ENCODE results near the gene TEX53.

The TEX53 gene

GRCh38 chr9:114695948-114696347 is 38.3 kb upstream of the TEX53 start:
- TF ChIP-seq CTCF (IDR thresholded peaks at IDR 0.05): no peak
- Histone ChIP-seq H3K36me3 (no peaks in the 10 kb centered on the region), H3K4me1 (ENCODE audit: control insufficient read depth in 1 of 2, insufficient read depth in 1 of 2, low read depth in 1 of 2, low read length in 1 of 2) (no peaks in the 10 kb centered on the region), H3K4me3 (ENCODE audit: low read depth in 1 of 2, low read length in 1 of 2) (no peak overlapping the region), H3K27ac (no peak overlapping the region), H3K9me3 (no peaks in the 10 kb centered on the region), H3K27me3 (no peaks in the 10 kb centered on the region)

GRCh38 chr9:114694719-114695269 is 37.2 kb upstream of the TEX53 start:
- Histone ChIP-seq H3K4me3 (ENCODE audit: low read depth in 1 of 2, low read length in 1 of 2) (no peak overlapping the region), H3K9me3 (no peaks in the 10 kb centered on the region), H3K27ac (no peak overlapping the region), H3K27me3 (no peaks in the 10 kb centered on the region), H3K4me1 (ENCODE audit: control insufficient read depth in 1 of 2, insufficient read depth in 1 of 2, low read depth in 1 of 2, low read length in 1 of 2) (no peaks in the 10 kb centered on the region), H3K36me3 (no peaks in the 10 kb centered on the region)
- no peak for TF ChIP-seq CTCF (IDR thresholded peaks at IDR 0.05)

GRCh38 chr9:114694146-114694545 is 36.5 kb upstream of the TEX53 start:
- no peaks in the 10 kb centered on the region for H3K36me3 ChIP-seq
- TF ChIP-seq CTCF (IDR thresholded peaks at IDR 0.05): no peak
- H3K4me1 ChIP-seq (ENCODE audit: control insufficient read depth in 1 of 2, insufficient read depth in 1 of 2, low read depth in 1 of 2, low read length in 1 of 2): no peaks in the 10 kb centered on the region
- H3K27ac ChIP-seq: no peak overlapping the region
- no peaks in the 10 kb centered on the region for H3K9me3 ChIP-seq
- no peak overlapping the region for H3K4me3 ChIP-seq (ENCODE audit: low read depth in 1 of 2, low read length in 1 of 2)
- H3K27me3 ChIP-seq: no peaks in the 10 kb centered on the region

GRCh38 chr9:114693248-114693855 is 35.7 kb upstream of the TEX53 start:
- no peaks in the 10 kb centered on the region for H3K4me1 ChIP-seq (ENCODE audit: control insufficient read depth in 1 of 2, insufficient read depth in 1 of 2, low read depth in 1 of 2, low read length in 1 of 2)
- H3K27ac ChIP-seq: no peak overlapping the region
- H3K27me3 ChIP-seq: no peaks in the 10 kb centered on the region
- no peaks in the 10 kb centered on the region for H3K9me3 ChIP-seq
- TF ChIP-seq CTCF (IDR thresholded peaks at IDR 0.05): no peak
- H3K4me3 ChIP-seq (ENCODE audit: low read depth in 1 of 2, low read length in 1 of 2): no peak overlapping the region
- no peaks in the 10 kb centered on the region for H3K36me3 ChIP-seq

GRCh38 chr9:114691956-114692295 is 34.3 kb upstream of the TEX53 start:
- no peak for TF ChIP-seq CTCF (IDR thresholded peaks at IDR 0.05)
- H3K36me3 ChIP-seq: no peaks in the 10 kb centered on the region
- no peak overlapping the region for H3K4me3 ChIP-seq (ENCODE audit: low read depth in 1 of 2, low read length in 1 of 2)
- H3K27ac ChIP-seq: no peak overlapping the region
- no peaks in the 10 kb centered on the region for H3K9me3 ChIP-seq
- H3K27me3 ChIP-seq: no peaks in the 10 kb centered on the region
- H3K4me1 ChIP-seq (ENCODE audit: control insufficient read depth in 1 of 2, insufficient read depth in 1 of 2, low read depth in 1 of 2, low read length in 1 of 2): no peaks in the 10 kb centered on the region
